OCI-LY3 (cell line): ENCODE results near the gene ADPGK.
"Not testable (repeated sequence)": the region's sequence is repeated elsewhere in the genome, so short reads cannot be mapped to it uniquely, and the experiment has no call there.

Source experiments
- H2AFZ ChIP-seq: fragments of 200-600, 300-600 bp; shearing (Covaris generic); 2 replicates; pipeline ENCODE4 v1.6.0; 2014; ENCODE audit warnings: antibody characterized with exemption, low read depth, low read length
- H3K27ac ChIP-seq: fragments of 200-600, 300-600 bp; sonication (generic); 2 replicates; pipeline ENCODE4 v1.5.1; 2014; ENCODE audit warnings: mild to moderate bottlenecking, low read length, moderate library complexity, mixed read lengths
- H3K27me3 ChIP-seq: fragments of 200-600, 300-600 bp; sonication (generic); 2 replicates; pipeline ENCODE4 v1.6.1; 2014; ENCODE audit warnings: low read depth, low read length, mixed read lengths
- H3K36me3 ChIP-seq: fragments of 200-600, 300-600 bp; sonication (generic); replicated peaks from 2 replicates; pipeline ENCODE3; 2014; ENCODE audit warnings: low read depth, low read length, mixed read lengths
- H3K4me1 ChIP-seq: fragments of 300-600, 200-600 bp; sonication (generic); 2 replicates; pipeline ENCODE4 v1.6.1; 2014; ENCODE audit warnings: low read length, mixed read lengths
- H3K4me2 ChIP-seq: fragments of 200-600, 300-600 bp; sonication (generic); 2 replicates; pipeline ENCODE4 v1.6.1; 2014; ENCODE audit warnings: low read length, mixed read lengths
- H3K4me3 ChIP-seq: fragments of 300-600, 200-600 bp; sonication (generic); 2 replicates; pipeline ENCODE4 v1.5.1; 2014; ENCODE audit warnings: antibody characterized with exemption, mild to moderate bottlenecking, low read length, moderate library complexity
- H3K79me2 ChIP-seq: fragments of 300-600, 200-600 bp; shearing (Covaris generic); 2 replicates; pipeline ENCODE4 v1.6.1; 2014; ENCODE audit warnings: mild to moderate bottlenecking, low read length, mixed read lengths
- H3K9ac ChIP-seq: fragments of 300-600, 200-600 bp; shearing (Covaris generic); 2 replicates; pipeline ENCODE4 v1.6.0; 2014; ENCODE audit warnings: mild to moderate bottlenecking, low read length, moderate library complexity
- H3K9me3 ChIP-seq: fragments of 200-600, 300-600 bp; shearing (Covaris generic); 2 replicates; pipeline ENCODE4 v1.6.1; 2014; ENCODE audit warnings: low read length, mixed read lengths; ENCODE audit not compliant: insufficient read depth
- H4K20me1 ChIP-seq: fragments of 200-600, 300-600 bp; sonication (generic); 2 replicates; pipeline ENCODE4 v1.6.1; 2016; ENCODE audit warnings: low read length, mixed read lengths; ENCODE audit not compliant: insufficient read depth
- CTCF ChIP-seq: fragments of 200-600, 300-600 bp; sonication (generic); IDR thresholded peaks from 2 replicates; pipeline ENCODE4 v1.5.1; 2014; ENCODE audit warnings: antibody characterized with exemption, low read length, low read depth
- EZH2phosphoT487 ChIP-seq: fragments of 200-600 bp; shearing (Covaris generic); IDR thresholded peaks from 2 replicates; pipeline ENCODE4 v1.6.1; 2018; ENCODE audit warnings: antibody characterized with exemption, mixed run types, low read depth

Gene ADPGK

GRCh38 chr15:72813345-72814004 is 29.9 kb upstream of the ADPGK start:
- H3K27ac ChIP-seq, result no peak overlapping the region
- H3K9ac ChIP-seq, result no peak overlapping the region
- no peaks in the 10 kb centered on the region for H3K79me2 ChIP-seq
- H3K4me3 ChIP-seq, result no peak overlapping the region
- TF ChIP-seq EZH2phosphoT487, result no peak
- no peak for TF ChIP-seq CTCF
- H3K27me3 ChIP-seq, result peaks cover 45% of the 10 kb centered on the region
- no peak overlapping the region for H3K4me2 ChIP-seq
- H4K20me1 ChIP-seq, result no peaks in the 10 kb centered on the region
- H3K4me1 ChIP-seq, result no peaks in the 10 kb centered on the region
- H2AFZ ChIP-seq, result no peak overlapping the region
- no peaks in the 10 kb centered on the region for H3K9me3 ChIP-seq
- H3K36me3 ChIP-seq, result no peaks in the 10 kb centered on the region

DNA sequence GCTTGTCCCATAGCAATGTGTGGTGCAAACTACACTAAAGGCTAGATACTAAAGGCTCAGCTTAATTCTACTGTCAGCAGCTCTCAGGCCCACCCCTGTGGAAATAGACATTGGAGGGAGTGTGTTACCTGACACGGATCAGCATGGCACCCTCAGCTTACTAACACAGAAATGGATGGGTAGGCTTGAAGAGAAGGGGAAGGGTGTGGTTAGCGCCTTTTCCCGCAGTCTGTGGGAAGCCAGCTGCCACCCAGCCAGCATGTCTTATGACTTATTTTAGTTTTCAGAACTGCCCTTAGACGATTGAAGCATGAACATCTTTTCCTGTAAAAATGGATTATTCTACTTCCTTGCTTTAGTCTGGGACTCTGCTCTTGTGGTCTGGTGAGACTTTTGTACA is 25.8 kb upstream of the ADPGK start:
- H3K4me2 ChIP-seq, result no peak overlapping the region

DNA sequence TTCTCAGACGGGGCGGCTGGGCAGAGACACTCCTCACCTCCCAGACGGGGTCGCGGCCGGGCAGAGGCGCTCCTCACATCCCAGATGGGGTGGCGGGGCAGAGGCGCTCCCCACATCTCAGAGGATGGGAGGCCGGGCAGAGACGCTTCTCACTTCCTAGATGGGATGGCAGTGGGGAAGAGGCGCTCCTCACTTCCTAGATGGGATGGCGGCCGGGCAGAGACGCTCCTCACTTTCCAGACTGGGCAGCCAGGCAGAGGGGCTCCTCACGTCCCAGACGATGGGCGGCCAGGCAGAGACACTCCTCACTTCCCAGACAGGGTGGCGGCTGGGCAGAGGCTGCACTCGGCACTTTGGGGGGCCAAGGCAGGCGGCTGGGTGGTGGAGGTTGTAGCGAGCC is 23.8 kb upstream of the ADPGK start:
- H3K4me1 ChIP-seq, result not testable (repeated sequence)
- H3K27me3 ChIP-seq, result peaks cover 16% of the 10 kb centered on the region

More for the DNA sequence above, 25.8 kb upstream of the ADPGK start:
- Histone ChIP-seq H3K4me1 (no peaks in the 10 kb centered on the region), H3K9ac (no peak overlapping the region), H2AFZ (no peak overlapping the region), H3K27ac (no peak overlapping the region), H3K36me3 (no peaks in the 10 kb centered on the region), H4K20me1 (no peaks in the 10 kb centered on the region), H3K4me3 (no peak overlapping the region), H3K79me2 (no peaks in the 10 kb centered on the region), H3K27me3 (peaks cover 24% of the 10 kb centered on the region), H3K9me3 (no peaks in the 10 kb centered on the region)
- TF ChIP-seq EZH2phosphoT487 (no peak), CTCF (no peak)

DNA sequence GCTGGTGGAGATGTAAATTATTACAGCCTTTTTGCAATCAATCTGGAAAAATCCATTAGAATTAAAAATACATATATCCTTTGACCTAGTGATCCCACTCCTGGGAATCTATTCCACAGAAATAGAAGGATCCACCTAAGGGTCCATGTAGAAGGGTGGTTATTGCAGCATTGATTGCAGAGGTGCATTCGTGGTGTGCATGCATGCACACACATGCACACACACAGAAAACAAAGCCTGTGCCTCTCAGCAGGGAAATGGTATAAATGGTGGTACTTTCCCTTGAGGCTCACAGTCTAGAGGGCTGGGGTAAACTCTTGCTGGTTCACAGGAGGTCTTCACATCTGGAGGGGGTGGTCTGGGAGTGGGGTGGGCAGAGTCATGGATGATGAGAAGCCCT is 19.4 kb upstream of the ADPGK start:
- Histone ChIP-seq H3K27ac (no peak overlapping the region), H3K79me2 (no peaks in the 10 kb centered on the region), H3K9ac (no peak overlapping the region), H3K4me3 (no peak overlapping the region), H3K36me3 (no peaks in the 10 kb centered on the region), H3K9me3 (no peaks in the 10 kb centered on the region), H2AFZ (no peak overlapping the region), H3K4me2 (no peak overlapping the region), H3K27me3 (peaks cover 25% of the 10 kb centered on the region), H3K4me1 (no peaks in the 10 kb centered on the region), H4K20me1 (no peaks in the 10 kb centered on the region)
- TF ChIP-seq EZH2phosphoT487 (no peak), CTCF (no peak)

More for the DNA sequence above, 23.8 kb upstream of the ADPGK start:
- H3K27ac ChIP-seq, H3K9ac ChIP-seq, H3K36me3 ChIP-seq, H3K4me2 ChIP-seq, H3K79me2 ChIP-seq, H4K20me1 ChIP-seq, H3K9me3 ChIP-seq, H3K4me3 ChIP-seq, H2AFZ ChIP-seq: not testable (repeated sequence)
